ENCODE measurements around the gene SNX17.
"Not testable (repeated sequence)": the region's sequence is repeated elsewhere in the genome, so short reads cannot be mapped to it uniquely, and the experiment has no call there.

The SNX17 gene

DNA sequence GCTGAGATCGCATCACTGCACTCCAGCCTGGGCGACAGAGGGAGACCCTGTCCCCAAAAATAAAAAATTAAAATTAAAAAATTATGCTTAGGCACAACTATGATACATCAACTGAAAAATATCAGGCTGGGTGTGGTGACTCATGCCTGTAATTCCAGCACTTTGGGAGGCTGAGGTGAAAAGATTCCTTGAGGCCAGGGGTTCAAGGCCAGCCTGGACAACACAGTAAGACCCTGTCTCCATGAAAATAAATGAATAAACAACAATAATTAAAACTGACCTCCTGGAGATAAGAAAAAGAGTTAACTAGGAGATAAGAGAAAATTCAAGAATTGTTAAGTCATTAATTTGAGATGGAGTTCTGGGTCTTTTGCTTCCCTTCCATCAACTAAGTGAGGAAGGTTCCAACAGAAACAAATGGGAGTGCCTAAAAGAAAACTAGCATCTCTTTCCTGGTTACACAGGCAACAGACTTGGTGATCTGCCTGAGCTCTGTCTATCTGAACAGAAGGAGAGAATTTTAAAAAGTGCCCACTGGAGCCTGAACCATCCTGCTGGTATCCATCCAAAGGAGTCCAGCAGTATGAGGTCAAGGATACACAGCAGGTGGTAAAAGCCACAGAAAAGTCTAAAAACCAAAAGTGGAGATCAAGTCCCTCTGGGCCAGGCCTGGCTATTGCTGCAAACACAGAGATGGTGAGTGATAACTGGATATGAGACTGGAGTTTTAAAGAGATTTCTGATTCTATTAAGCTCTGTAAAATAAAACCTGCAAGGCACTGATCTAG is 30.1 kb downstream of the SNX17 start:
- DNase-seq, result no peak

DNA sequence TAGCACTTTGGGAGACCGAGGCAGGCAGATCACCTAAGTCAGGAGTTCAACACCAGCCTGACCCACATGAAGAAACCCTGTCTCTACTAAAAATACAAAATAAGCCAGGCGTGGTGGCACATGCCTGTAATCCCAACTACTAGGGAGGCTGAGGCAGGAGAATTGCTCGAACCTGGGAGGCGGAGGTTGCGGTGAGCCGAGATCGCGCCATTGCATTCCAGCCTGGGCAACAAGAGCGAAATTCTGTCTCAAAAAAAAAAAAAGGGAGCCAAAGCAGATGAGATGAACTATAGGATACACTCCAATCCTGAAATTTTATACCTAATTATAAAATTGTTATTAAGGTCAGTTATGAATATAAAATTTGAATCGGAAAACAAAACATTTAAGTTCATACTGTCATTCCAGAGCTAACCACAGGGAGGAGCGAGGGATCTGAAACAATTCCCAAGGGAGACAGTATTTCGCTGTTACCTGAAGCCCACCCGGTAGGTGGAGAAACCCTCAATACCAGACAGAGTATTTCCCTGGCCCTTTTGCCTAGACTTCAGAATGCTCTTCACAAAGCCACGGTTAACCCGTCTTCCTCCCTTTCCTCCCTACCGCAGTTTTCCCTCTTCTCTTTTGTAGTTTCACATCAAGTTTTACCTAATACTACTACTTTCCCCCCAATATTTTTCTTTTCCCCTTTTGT is 37.5 kb downstream of the SNX17 start:
- DNase-seq, result no peak

DNA sequence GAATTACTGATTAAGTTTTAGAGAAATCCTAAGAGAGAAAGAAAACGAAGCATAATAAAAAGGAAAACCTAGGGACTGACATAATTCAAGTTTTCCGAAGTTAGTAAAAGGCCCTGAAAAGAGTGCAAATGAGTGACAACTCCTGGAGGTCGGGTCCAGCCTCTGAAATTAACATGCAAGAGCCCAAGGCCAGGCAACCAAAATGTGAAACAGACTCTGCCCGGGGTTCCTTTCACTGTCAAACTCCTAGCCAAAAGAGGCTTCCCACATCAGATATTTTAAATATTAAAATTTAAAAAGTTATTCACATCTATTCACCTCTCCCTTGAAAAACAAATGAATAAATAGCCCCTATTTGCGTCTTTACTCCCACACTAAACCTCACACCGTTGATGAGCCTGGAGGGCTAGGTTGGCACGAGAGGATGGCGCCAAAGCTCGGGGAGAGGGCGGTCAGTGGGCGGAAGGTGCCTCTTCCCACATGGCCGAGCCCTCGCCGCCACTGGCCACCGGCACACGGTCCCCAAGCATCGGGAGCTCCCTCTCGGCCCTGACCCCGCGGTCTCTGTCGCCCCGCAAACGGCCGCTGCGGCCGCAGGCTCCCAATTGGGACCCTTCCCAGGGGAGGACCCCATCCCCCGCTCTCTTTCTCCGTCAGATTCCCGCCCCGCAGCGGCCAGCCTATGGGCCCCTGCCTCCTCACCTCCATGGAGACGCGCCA is 38.3 kb downstream of the SNX17 start:
- no peak for DNase-seq

DNA sequence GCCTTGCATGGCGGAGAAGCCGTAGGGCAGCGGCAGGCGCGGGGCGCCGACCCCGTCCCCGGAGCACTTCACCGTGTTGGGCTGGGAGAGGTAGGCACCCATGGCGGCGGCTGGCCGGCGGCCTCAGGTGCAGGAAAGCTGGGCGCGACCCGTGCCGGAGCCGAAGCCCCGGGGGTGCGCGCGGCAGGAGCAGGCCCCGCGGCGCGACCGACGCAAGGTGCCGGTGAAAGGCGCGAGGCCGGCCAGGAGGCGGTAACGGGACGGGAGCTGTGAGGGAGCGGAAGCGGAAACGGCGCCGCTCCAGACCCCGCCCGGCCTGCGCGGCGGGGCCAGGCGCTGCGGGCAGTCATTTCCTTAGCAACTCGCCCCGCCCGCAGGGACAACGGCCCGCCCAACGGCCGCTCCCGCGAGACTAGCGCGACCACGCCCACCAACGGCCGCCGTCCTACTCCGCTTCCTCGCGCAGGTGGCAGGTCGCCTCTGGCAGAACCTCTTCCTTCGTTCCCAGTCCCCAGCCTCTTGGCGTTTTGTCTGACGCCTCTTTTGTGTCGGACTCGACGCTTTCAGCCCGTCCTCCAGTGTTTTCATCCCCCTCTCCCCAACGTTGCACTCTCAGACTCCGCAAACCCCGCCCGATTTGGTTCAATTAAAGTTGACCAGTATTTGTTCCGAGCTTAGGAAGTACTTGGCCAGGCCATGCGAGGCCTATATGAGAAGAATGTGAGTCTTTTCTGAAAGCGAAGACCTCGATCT is 39.1 kb downstream of the SNX17 start, which contains the start of gene PPM1G:
TSS of gene PPM1G (minus strand) at position 271 of the 753 bp plus-strand sequence. CDS start at position 102, 169 bp downstream.
- peak; percentile 98 for DNase-seq

DNA sequence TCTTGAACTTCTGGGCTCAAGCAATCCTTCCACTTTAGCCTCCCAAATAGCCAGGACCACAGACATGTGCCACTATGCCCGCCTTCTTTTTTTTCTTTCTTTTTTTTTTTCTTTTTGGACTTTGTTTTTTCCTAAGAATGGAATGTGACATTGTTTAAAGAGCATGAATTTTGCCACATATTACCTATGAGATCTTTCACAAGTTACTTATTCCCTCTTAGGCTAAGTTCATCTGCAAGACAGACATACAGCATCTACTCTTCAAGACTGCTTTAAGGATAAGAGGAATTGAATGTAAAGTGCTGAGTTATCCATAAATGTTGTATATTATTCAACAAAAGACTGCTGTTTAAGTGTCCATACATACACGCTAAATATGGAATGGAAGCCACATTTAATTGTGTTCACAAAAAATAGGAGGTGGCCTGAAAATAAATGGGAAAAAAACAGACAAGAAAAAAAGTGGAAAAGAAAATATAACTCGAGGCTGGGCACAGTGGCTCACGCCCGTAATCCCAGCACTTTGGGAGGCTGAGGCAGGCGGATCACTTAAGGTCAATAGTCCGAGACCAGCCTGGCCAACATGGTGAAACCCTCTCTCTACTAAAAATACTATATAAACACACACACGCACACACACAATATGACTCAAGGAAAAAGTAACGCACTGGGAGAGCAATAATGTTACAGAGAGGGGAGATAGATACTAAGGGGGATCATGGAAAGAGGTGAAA is 42.2 kb downstream of the SNX17 start:
- DNase-seq, result no peak

DNA sequence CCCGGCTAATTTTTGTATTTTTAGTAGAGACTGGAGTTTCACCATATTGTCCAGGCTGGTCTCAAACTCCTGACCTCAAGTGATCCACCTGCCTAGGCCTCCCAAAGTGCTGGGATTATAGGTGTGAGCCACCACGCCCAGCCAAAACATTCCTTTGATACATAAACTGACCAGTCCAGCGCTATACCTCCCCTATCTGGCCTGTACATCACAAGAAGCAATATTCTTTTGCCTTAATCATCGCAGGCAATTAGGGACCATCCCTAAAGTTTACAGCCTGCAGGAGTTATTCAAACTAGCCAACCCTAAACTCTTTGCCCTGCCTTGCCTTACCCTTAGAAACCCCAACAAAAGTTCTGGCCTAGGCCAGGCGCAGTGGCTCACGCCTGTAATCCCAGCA is 45.7 kb downstream of the SNX17 start:
- DNase-seq, result no peak

DNA sequence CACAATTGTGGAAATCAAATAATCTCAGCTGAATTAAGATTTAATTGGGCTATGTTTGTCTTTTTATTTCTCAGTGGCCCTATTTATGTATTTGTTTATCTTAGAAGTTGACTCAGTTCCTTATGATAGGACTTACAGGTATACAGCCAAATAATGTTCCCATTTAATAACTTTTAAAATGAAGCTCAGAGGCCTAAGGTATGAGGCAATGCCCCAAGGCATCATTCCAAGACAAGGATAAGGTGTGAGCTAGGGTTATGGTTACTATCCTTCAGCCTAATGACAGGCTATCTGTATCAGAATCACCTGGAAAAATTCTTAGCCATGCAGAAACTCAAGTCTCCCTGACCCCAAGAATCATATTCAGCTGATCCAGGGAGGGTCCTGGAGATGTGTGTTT is 50.6 kb downstream of the SNX17 start:
- no peak for DNase-seq

DNA sequence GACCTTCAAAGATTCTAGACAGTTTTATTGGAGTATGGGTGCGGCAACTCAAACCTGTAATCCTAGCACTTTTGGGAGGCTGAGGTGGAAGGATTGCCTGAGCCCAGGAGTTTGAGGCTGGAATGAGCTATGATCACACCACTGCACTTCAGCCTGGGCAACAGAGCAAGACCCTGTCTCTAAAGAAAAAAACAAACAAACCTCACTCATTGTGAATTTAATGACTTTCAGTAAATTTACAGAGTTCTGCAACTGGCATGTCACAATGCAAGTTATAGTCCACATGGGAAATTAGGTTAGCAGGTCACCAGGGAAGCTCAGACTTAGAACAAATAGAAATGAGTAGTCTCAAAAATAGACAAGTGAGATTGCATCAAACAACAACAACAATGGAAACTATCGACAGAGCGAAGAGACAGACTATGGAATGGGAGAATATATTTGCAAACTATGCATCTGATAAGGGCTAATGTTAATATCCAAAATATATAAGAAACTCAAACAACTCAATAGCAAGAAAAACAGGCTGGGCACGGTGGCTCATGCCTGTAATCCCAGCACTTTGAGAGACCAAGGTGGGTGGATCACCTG is 51.3 kb downstream of the SNX17 start:
- DNase-seq, result no peak

DNA sequence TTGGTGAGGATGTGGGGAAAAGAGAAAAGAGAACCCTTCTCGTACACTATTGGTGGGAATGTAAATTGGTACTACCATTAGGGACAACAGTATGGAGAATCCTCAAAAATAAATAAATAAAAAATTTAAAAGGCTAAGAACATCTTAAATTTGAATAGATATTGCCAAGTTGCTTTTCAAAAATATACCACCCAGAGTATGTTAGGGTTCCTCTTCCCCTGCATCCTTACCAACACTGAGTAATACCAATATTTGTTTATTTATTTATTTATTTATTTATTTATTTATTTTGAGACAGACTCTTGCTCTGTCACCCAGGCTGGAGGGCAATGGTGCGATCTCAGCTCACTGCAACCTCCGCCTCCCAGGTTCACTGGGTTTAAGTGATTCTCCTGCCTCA is 52.5 kb downstream of the SNX17 start:
- no peak for DNase-seq

DNA sequence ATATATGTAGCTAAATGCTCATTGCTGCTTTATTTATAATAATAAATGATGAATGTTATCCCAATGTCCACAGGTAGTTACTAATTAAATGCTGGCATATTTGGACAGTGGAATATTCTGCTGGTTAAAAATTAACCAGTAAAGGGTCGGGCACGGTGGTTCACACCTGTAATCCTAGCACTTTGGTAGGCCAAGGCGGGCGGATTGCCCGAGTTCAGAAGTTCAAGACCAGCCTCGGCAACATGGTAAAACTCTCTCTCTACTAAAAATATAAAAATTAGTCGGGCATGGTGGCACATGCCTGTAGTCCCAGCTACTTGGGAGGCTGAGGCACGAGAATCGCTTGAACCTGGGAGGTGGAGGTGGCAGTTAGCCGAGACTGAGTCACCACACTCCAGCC is 54.6 kb downstream of the SNX17 start:
- not testable (repeated sequence) for DNase-seq
